Muscle layer of duodenum (tissue), 2 donors: ENCODE results near the gene BATF.

ENCODE experiments used
- H3K27ac ChIP-seq: one replicate; pipeline ENCODE4 v1.7.0; 2013; ENCODE audit warnings: mild to moderate bottlenecking, low read length
- H3K27me3 ChIP-seq: one replicate; pipeline ENCODE4 v1.7.0; 2013; ENCODE audit warnings: low read depth, mild to moderate bottlenecking, control low read depth, low read length
- H3K36me3 ChIP-seq, 2 donors: one replicate each; pipeline ENCODE4 v1.7.0; 2013; ENCODE audit warnings: low read length in 2 of 2, control low read depth in 1 of 2, mild to moderate bottlenecking in 1 of 2; ENCODE audit not compliant: insufficient read depth in 2 of 2, control insufficient read depth in 1 of 2
- H3K4me1 ChIP-seq, 2 donors: one replicate each; pipeline ENCODE4 v1.7.0; 2013; ENCODE audit warnings: low read length in 2 of 2, mild to moderate bottlenecking in 2 of 2, control low read depth in 1 of 2, moderate library complexity in 1 of 2; ENCODE audit not compliant: insufficient read depth in 2 of 2, control insufficient read depth in 1 of 2
- H3K4me3 ChIP-seq, 2 donors: one replicate each; pipeline ENCODE4 v1.7.0; 2013; ENCODE audit warnings: low read length in 2 of 2, low read depth in 1 of 2, mild to moderate bottlenecking in 1 of 2
- H3K9me3 ChIP-seq, 2 donors: one replicate each; pipeline ENCODE4 v1.7.0; 2013; ENCODE audit warnings: low read length in 2 of 2, control low read depth in 1 of 2, mild to moderate bottlenecking in 1 of 2; ENCODE audit not compliant: control insufficient read depth in 1 of 2
- donor health status: healthy.

The BATF gene

GRCh38 chr14:75566321-75566720, 44.1 kb downstream of the BATF start:
- Histone ChIP-seq H3K4me3 (no peak overlapping the region), H3K27me3 (no peaks in the 10 kb centered on the region), H3K9me3 (no peaks in the 10 kb centered on the region), H3K27ac (no peak overlapping the region), H3K4me1 (no peaks in the 10 kb centered on the region), H3K36me3 (no peaks in the 10 kb centered on the region)

GRCh38 chr14:75566752-75567151, 44.5 kb downstream of the BATF start:
- Histone ChIP-seq H3K27me3 (no peaks in the 10 kb centered on the region), H3K27ac (no peak overlapping the region), H3K4me1 (no peaks in the 10 kb centered on the region), H3K9me3 (no peaks in the 10 kb centered on the region), H3K4me3 (no peak overlapping the region), H3K36me3 (no peaks in the 10 kb centered on the region)

GRCh38 chr14:75568140-75568539, 45.9 kb downstream of the BATF start:
- H3K36me3 ChIP-seq, result no peaks in the 10 kb centered on the region
- H3K27ac ChIP-seq, result no peak overlapping the region
- H3K4me3 ChIP-seq, result no peak overlapping the region
- no peaks in the 10 kb centered on the region for H3K9me3 ChIP-seq
- H3K27me3 ChIP-seq, result no peaks in the 10 kb centered on the region
- H3K4me1 ChIP-seq, result no peaks in the 10 kb centered on the region

GRCh38 chr14:75568791-75569190, 46.5 kb downstream of the BATF start:
- no peak overlapping the region for H3K4me3 ChIP-seq
- H3K27me3 ChIP-seq, result no peaks in the 10 kb centered on the region
- H3K27ac ChIP-seq, result no peak overlapping the region
- no peaks in the 10 kb centered on the region for H3K36me3 ChIP-seq
- no peaks in the 10 kb centered on the region for H3K9me3 ChIP-seq
- no peaks in the 10 kb centered on the region for H3K4me1 ChIP-seq

GRCh38 chr14:75570797-75571196, 48.5 kb downstream of the BATF start:
- no peak overlapping the region for H3K4me3 ChIP-seq
- no peaks in the 10 kb centered on the region for H3K9me3 ChIP-seq
- no peaks in the 10 kb centered on the region for H3K36me3 ChIP-seq
- no peaks in the 10 kb centered on the region for H3K4me1 ChIP-seq
- H3K27me3 ChIP-seq, result no peaks in the 10 kb centered on the region
- H3K27ac ChIP-seq, result no peak overlapping the region

GRCh38 chr14:75572104-75572503, 49.8 kb downstream of the BATF start:
- Histone ChIP-seq H3K36me3 (no peaks in the 10 kb centered on the region), H3K9me3 (no peaks in the 10 kb centered on the region), H3K27ac (no peak overlapping the region), H3K4me1 (no peaks in the 10 kb centered on the region), H3K27me3 (no peaks in the 10 kb centered on the region), H3K4me3 (no peak overlapping the region)

- peaks cover 9 to 12% of the 10 kb centered on the region in 2 donors for H3K4me1 ChIP-seq
- no peaks in the 10 kb centered on the region for H3K27me3 ChIP-seq
- H3K27ac ChIP-seq, result no peak overlapping the region
- H3K9me3 ChIP-seq, result no peaks in the 10 kb centered on the region
- H3K36me3 ChIP-seq, result no peaks in the 10 kb centered on the region
- no peak overlapping the region for H3K4me3 ChIP-seq
Observed at GRCh38 chr14:75577090-75577489, 54.8 kb downstream of the BATF start.

- H3K9me3 ChIP-seq, result no peaks in the 10 kb centered on the region
- H3K27me3 ChIP-seq, result no peaks in the 10 kb centered on the region
- H3K27ac ChIP-seq, result peak overlapping the region; percentile 80
- peak overlapping the region; percentile 74 to 77 for H3K4me3 ChIP-seq
- no peaks in the 10 kb centered on the region for H3K36me3 ChIP-seq
- peaks cover 9 to 12% of the 10 kb centered on the region in 2 donors for H3K4me1 ChIP-seq
Observed at GRCh38 chr14:75577729-75578101, 55.4 kb downstream of the BATF start.

- no peaks in the 10 kb centered on the region for H3K36me3 ChIP-seq
- H3K9me3 ChIP-seq, result no peaks in the 10 kb centered on the region
- H3K27ac ChIP-seq, result peak within 1 kb of the TSS; percentile 80
- no peaks in the 10 kb centered on the region for H3K27me3 ChIP-seq
- peak within 1 kb of the TSS; percentile 74 to 77 for H3K4me3 ChIP-seq
- peaks cover 9 to 12% of the 10 kb centered on the region in 2 donors for H3K4me1 ChIP-seq
Observed at GRCh38 chr14:75578102-75578785, 56.0 kb downstream of the BATF start, which contains the start of gene FLVCR2. Gene FLVCR2 (plus strand): TSS chr14:75578620. CDS start chr14:75578973, 353 bp downstream.

GRCh38 chr14:75578786-75579337, 56.6 kb downstream of the BATF start:
- peaks cover 9 to 12% of the 10 kb centered on the region in 2 donors for H3K4me1 ChIP-seq
- no peaks in the 10 kb centered on the region for H3K27me3 ChIP-seq
- H3K9me3 ChIP-seq, result no peaks in the 10 kb centered on the region
- peak overlapping the region; percentile 61 for H3K27ac ChIP-seq
- no peaks in the 10 kb centered on the region for H3K36me3 ChIP-seq
- peak overlapping the region; percentile 63 to 74 for H3K4me3 ChIP-seq

- H3K27ac ChIP-seq, result peak overlapping the region; percentile 61
Observed at GRCh38 chr14:75579338-75579864, 57.1 kb downstream of the BATF start.

More at GRCh38 chr14:75579338-75579864, 57.1 kb downstream of the BATF start:
- no peaks in the 10 kb centered on the region for H3K36me3 ChIP-seq
- peak overlapping the region; percentile 63 to 74 for H3K4me3 ChIP-seq
- peaks cover 9 to 12% of the 10 kb centered on the region in 2 donors for H3K4me1 ChIP-seq
- no peaks in the 10 kb centered on the region for H3K27me3 ChIP-seq
- H3K9me3 ChIP-seq, result no peaks in the 10 kb centered on the region
